GM12865 (cell line): Measurements from ENCODE around the gene RBFOX1.
A peak's percentile ranks its signal among the peaks of the same experiment; 100 is the strongest.

Experiments
- DNase-seq: peaks from one replicate; pipeline ENCODE4 v3.0.0; 2010; ENCODE audit warnings: low read depth
- H3K4me3 ChIP-seq: 2 replicates; pipeline ENCODE4 v1.5.1; 2011; ENCODE audit warnings: mild to moderate bottlenecking, low read depth, low read length, control low read depth
- CTCF ChIP-seq: IDR thresholded peaks from 2 replicates; pipeline ENCODE4 v1.5.1; 2011; ENCODE audit warnings: low read length, control low read depth, low read depth, inconsistent platforms; ENCODE audit not compliant: insufficient read depth; ENCODE audit errors: missing control alignments

RBFOX1 gene

GRCh38 chr16:7509963-7510601 is 177.4 kb downstream of the RBFOX1 start:
- no peak for TF ChIP-seq CTCF
- DNase-seq, result no peak
- H3K4me3 ChIP-seq, result no peak overlapping the region

- H3K4me3 ChIP-seq, result no peak overlapping the region
- no peak for TF ChIP-seq CTCF
- DNase-seq, result no peak
Measured at GRCh38 chr16:7511549-7512260, 179.1 kb downstream of the RBFOX1 start.

GRCh38 chr16:7512503-7512902 is 179.9 kb downstream of the RBFOX1 start:
- no peak for TF ChIP-seq CTCF
- no peak overlapping the region for H3K4me3 ChIP-seq
- DNase-seq, result no peak

GRCh38 chr16:7513429-7513828 is 180.8 kb downstream of the RBFOX1 start:
- no peak for TF ChIP-seq CTCF
- no peak overlapping the region for H3K4me3 ChIP-seq
- peak; percentile 5 for DNase-seq

- no peak for TF ChIP-seq CTCF
- no peak overlapping the region for H3K4me3 ChIP-seq
- DNase-seq, result no peak
Measured at GRCh38 chr16:7515543-7515942, 182.9 kb downstream of the RBFOX1 start.

- DNase-seq, result no peak
Measured at GRCh38 chr16:7517496-7517895, 184.9 kb downstream of the RBFOX1 start.

More at GRCh38 chr16:7517496-7517895, 184.9 kb downstream of the RBFOX1 start:
- no peak for TF ChIP-seq CTCF
- H3K4me3 ChIP-seq, result no peak overlapping the region
